ENCODE data around the gene SFXN4. TPM values are rescaled to one million over a fixed set of nuclear protein-coding genes. Genes with fewer than 3 reads are reported as not detected.

SFXN4 gene
- total and polyA plus RNA-seq, 2 of the 13 experiments (the other 11 are each of a cell fraction or from before 2014, with no cell fraction given), result 47.7 to 64.9 TPM

DNA sequence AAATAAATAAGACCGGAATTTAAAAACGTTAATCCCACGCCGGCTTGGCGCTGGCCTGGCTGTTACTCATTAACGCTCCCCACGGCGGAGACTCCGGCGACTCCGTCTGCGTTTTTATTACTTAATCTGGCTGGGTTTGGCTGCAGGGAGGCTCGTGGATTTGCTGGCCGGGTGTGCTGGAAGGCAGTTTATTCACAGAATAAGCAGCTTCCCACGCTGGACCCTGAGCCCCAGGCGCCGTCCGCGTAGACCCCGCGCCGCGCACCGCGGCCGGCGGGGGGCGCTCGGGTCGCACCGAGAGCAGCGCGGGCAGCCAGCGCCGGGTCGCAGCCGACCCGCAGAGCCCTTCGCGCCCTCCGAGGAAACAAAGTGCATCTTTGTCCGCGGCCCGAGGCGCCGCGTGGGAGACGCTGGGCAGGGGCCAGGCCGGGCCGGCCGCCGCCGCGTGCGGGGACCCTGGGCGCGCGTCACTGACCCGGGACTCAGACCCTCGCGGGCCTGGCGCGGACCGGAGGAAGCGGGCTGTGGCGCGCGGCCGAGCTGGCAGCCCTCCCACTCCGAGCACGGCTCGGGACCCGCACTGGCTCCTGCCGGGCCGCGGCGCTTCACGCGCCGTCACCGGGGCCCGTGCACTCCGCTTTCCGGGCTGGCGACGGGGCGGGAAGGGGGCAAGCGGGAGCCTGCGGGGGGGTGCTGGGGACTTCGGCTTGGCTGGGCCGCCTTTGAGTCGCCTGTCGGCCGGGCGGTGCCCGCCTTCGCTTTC lies 41.3 kb upstream of the SFXN4 start (continued):
- TF ChIP-seq, protein P1, sequence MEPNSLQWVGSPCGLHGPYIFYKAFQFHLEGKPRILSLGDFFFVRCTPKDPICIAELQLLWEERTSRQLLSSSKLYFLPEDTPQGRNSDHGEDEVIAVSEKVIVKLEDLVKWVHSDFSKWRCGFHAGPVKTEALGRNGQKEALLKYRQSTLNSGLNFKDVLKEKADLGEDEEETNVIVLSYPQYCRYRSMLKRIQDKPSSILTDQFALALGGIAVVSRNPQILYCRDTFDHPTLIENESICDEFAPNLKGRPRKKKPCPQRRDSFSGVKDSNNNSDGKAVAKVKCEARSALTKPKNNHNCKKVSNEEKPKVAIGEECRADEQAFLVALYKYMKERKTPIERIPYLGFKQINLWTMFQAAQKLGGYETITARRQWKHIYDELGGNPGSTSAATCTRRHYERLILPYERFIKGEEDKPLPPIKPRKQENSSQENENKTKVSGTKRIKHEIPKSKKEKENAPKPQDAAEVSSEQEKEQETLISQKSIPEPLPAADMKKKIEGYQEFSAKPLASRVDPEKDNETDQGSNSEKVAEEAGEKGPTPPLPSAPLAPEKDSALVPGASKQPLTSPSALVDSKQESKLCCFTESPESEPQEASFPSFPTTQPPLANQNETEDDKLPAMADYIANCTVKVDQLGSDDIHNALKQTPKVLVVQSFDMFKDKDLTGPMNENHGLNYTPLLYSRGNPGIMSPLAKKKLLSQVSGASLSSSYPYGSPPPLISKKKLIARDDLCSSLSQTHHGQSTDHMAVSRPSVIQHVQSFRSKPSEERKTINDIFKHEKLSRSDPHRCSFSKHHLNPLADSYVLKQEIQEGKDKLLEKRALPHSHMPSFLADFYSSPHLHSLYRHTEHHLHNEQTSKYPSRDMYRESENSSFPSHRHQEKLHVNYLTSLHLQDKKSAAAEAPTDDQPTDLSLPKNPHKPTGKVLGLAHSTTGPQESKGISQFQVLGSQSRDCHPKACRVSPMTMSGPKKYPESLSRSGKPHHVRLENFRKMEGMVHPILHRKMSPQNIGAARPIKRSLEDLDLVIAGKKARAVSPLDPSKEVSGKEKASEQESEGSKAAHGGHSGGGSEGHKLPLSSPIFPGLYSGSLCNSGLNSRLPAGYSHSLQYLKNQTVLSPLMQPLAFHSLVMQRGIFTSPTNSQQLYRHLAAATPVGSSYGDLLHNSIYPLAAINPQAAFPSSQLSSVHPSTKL (CRISPR knock-in tag; IDR thresholded peaks at IDR 0.05), result 0 out of 2 replicates have a peak, but pooled peaks have one; percentile 6
- 0 out of 2 replicates have a peak, but pooled peaks have one; percentile 42 for TF ChIP-seq CCDC6 (CRISPR knock-in tag; IDR thresholded peaks at IDR 0.05)
- peak; percentile 100 for TF ChIP-seq ZSCAN29 (CRISPR knock-in tag; conservative IDR thresholded peaks at IDR 0.05)
- TF ChIP-seq NBN (conservative IDR thresholded peaks at IDR 0.05), result no peak
- TF ChIP-seq RAD21 (CRISPR knock-in tag; IDR thresholded peaks at IDR 0.05), result peak; percentile 96
- TF ChIP-seq ATRX (CRISPR knock-in tag; IDR thresholded peaks at IDR 0.05; ENCODE audit: borderline replicate concordance), result no peak
- no peak for TF ChIP-seq PAX8 (CRISPR knock-in tag; IDR thresholded peaks at IDR 0.05; ENCODE audit: borderline replicate concordance)
- peak; percentile 16; the same call in 1 of the 2 replicates for TF ChIP-seq HDAC1 (CRISPR knock-in tag; IDR thresholded peaks at IDR 0.05)
- TF ChIP-seq, protein P2, sequence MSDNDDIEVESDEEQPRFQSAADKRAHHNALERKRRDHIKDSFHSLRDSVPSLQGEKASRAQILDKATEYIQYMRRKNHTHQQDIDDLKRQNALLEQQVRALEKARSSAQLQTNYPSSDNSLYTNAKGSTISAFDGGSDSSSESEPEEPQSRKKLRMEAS (IDR thresholded peaks at IDR 0.05), result 0 out of 2 replicates have a peak, but pooled peaks have one; percentile 4
- peak; percentile 30; the same call in 1 of the 2 replicates for TF ChIP-seq TBX2 (CRISPR knock-in tag; IDR thresholded peaks at IDR 0.05; ENCODE audit: borderline replicate concordance)
- TF ChIP-seq NFE2 (CRISPR knock-in tag; IDR thresholded peaks at IDR 0.05), result no peak
- TF ChIP-seq, protein P3, sequence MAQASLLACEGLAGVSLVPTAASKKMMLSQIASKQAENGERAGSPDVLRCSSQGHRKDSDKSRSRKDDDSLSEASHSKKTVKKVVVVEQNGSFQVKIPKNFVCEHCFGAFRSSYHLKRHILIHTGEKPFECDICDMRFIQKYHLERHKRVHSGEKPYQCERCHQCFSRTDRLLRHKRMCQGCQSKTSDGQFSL (CRISPR knock-in tag; IDR thresholded peaks at IDR 0.05), result no peak
- peak; percentile 23; the same call in 1 of the 2 replicates for TF ChIP-seq PHF8 (CRISPR knock-in tag; IDR thresholded peaks at IDR 0.05)
- peak; percentile 67 for TF ChIP-seq ZFY (CRISPR knock-in tag; IDR thresholded peaks at IDR 0.05)
- TF ChIP-seq ZNF205 (CRISPR knock-in tag; IDR thresholded peaks at IDR 0.05), result no peak
- no peak for TF ChIP-seq ZNF652 (CRISPR knock-in tag; IDR thresholded peaks at IDR 0.05; ENCODE audit: borderline replicate concordance, low read depth)
- peak; percentile 75; the same call in 1 of the 2 replicates for TF ChIP-seq PITX1 (CRISPR knock-in tag; IDR thresholded peaks at IDR 0.05)
- TF ChIP-seq ZFP90 (CRISPR knock-in tag; IDR thresholded peaks at IDR 0.05; ENCODE audit: borderline replicate concordance), result 0 out of 2 replicates have a peak, but pooled peaks have one; percentile 34
- TF ChIP-seq, protein P4, sequence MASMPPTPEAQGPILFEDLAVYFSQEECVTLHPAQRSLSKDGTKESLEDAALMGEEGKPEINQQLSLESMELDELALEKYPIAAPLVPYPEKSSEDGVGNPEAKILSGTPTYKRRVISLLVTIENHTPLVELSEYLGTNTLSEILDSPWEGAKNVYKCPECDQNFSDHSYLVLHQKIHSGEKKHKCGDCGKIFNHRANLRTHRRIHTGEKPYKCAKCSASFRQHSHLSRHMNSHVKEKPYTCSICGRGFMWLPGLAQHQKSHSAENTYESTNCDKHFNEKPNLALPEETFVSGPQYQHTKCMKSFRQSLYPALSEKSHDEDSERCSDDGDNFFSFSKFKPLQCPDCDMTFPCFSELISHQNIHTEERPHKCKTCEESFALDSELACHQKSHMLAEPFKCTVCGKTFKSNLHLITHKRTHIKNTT (CRISPR knock-in tag; IDR thresholded peaks at IDR 0.05), result no peak
- peak; percentile 80; the same call in 1 of the 2 replicates for TF ChIP-seq ZNF34 (CRISPR knock-in tag; IDR thresholded peaks at IDR 0.05; ENCODE audit: borderline replicate concordance)
- TF ChIP-seq, protein P5, sequence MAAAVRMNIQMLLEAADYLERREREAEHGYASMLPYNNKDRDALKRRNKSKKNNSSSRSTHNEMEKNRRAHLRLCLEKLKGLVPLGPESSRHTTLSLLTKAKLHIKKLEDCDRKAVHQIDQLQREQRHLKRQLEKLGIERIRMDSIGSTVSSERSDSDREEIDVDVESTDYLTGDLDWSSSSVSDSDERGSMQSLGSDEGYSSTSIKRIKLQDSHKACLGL (CRISPR knock-in tag; IDR thresholded peaks at IDR 0.05), result 0 out of 2 replicates have a peak, but pooled peaks have one; percentile 7
- TF ChIP-seq HNF4G (IDR thresholded peaks at IDR 0.05; ENCODE audit: borderline replicate concordance, low read depth, low read length), result 0 out of 2 replicates have a peak, but pooled peaks have one; percentile 8
- no peak for TF ChIP-seq HNF4G (CRISPR knock-in tag; IDR thresholded peaks at IDR 0.05; ENCODE audit: borderline replicate concordance, low read depth)
- TF ChIP-seq NR2F1 (CRISPR knock-in tag; IDR thresholded peaks at IDR 0.05), result no peak
- TF ChIP-seq ZNF549 (CRISPR knock-in tag; IDR thresholded peaks at IDR 0.05), result peak; percentile 58; the same call in 1 of the 2 replicates
